OCI-LY1 (cell line): Measurements from ENCODE around the gene RCVRN.

Experiments used
- H2AFZ ChIP-seq: fragments of 200-600 bp; sonication (generic), shearing (Covaris generic); 2 replicates; pipeline ENCODE4 v1.6.0; 2014; ENCODE audit warnings: antibody characterized with exemption, mild to moderate bottlenecking, low read length
- H3F3A ChIP-seq: fragments of 200-600 bp; sonication (generic), shearing (Covaris generic); 2 replicates; pipeline ENCODE4 v1.6.0; 2014; ENCODE audit warnings: mild to moderate bottlenecking, antibody characterized with exemption, low read length, moderate library complexity; ENCODE audit not compliant: insufficient read depth
- H3K27ac ChIP-seq: fragments of 200-600 bp; sonication (generic); 2 replicates; pipeline ENCODE4 v1.5.1; 2014; ENCODE audit warnings: low read length, mixed run types, mild to moderate bottlenecking, low read depth; ENCODE audit not compliant: poor library complexity, severe bottlenecking
- H3K27me3 ChIP-seq: fragments of 200-600 bp; sonication (generic); 2 replicates; pipeline ENCODE4 v1.6.0; 2014; ENCODE audit warnings: antibody characterized with exemption, mild to moderate bottlenecking, low read length, moderate library complexity; ENCODE audit not compliant: insufficient read depth
- H3K36me3 ChIP-seq: fragments of 200-600 bp; sonication (generic); 2 replicates; pipeline ENCODE4 v1.6.1; 2014; ENCODE audit warnings: mild to moderate bottlenecking, antibody characterized with exemption, low read length, moderate library complexity, mixed read lengths; ENCODE audit not compliant: insufficient read depth
- H3K4me1 ChIP-seq: fragments of 200-600 bp; sonication (generic); 2 replicates; pipeline ENCODE4 v1.5.1; 2014; ENCODE audit warnings: mild to moderate bottlenecking, low read length, moderate library complexity; ENCODE audit not compliant: insufficient read depth, severe bottlenecking
- H3K4me2 ChIP-seq: fragments of 200-600 bp; sonication (generic), shearing (Covaris generic); 2 replicates; pipeline ENCODE4 v1.6.1; 2014; ENCODE audit warnings: low read length
- H3K4me3 ChIP-seq: fragments of 200-600 bp; sonication (generic); 2 replicates; pipeline ENCODE4 v1.5.1; 2014; ENCODE audit warnings: low read length, low read depth, mild to moderate bottlenecking, mixed read lengths; ENCODE audit not compliant: poor library complexity, severe bottlenecking
- H3K79me2 ChIP-seq: fragments of 200-600 bp; shearing (Covaris generic); 2 replicates; pipeline ENCODE4 v1.6.1; 2016; ENCODE audit warnings: mixed run types, low read length, mixed read lengths; ENCODE audit not compliant: insufficient read depth
- H3K9ac ChIP-seq: fragments of 200-600 bp; sonication (generic), shearing (Covaris generic); 2 replicates; pipeline ENCODE4 v1.6.1; 2014; ENCODE audit warnings: mild to moderate bottlenecking, low read length, mixed read lengths
- H3K9me2 ChIP-seq: fragments of 200-600 bp; sonication (generic), shearing (Covaris generic); 2 replicates; pipeline ENCODE4 v1.6.1; 2014; ENCODE audit warnings: low read depth, mild to moderate bottlenecking, low read length, mixed read lengths
- H3K9me3 ChIP-seq: fragments of 200-600 bp; shearing (Covaris generic); 2 replicates; pipeline ENCODE4 v1.6.1; 2014; ENCODE audit warnings: low read length, mixed read lengths
- H4K20me1 ChIP-seq: fragments of 200-600 bp; sonication (generic), shearing (Covaris generic); 2 replicates; pipeline ENCODE4 v1.6.0; 2016; ENCODE audit warnings: mild to moderate bottlenecking, low read length; ENCODE audit not compliant: insufficient read depth
- CTCF ChIP-seq: fragments of 200-600 bp; sonication (generic), shearing (Covaris generic); IDR thresholded peaks from 2 replicates; pipeline ENCODE4 v1.5.1; 2017; ENCODE audit warnings: mild to moderate bottlenecking, antibody characterized with exemption, low read length, moderate library complexity, mixed read lengths
- EZH2 ChIP-seq: fragments of 200-600 bp; sonication (generic), shearing (Covaris generic); IDR thresholded peaks from 2 replicates; pipeline ENCODE4 v1.8.0; 2017; ENCODE audit warnings: borderline replicate concordance, mixed run types, mild to moderate bottlenecking, antibody characterized with exemption, low read length, moderate library complexity, mixed read lengths

Gene RCVRN

GRCh38 chr17:9865586-9865985, 39.5 kb downstream of the RCVRN start:
- Histone ChIP-seq H3F3A (no peaks in the 10 kb centered on the region), H3K9ac (no peak overlapping the region), H3K36me3 (no peaks in the 10 kb centered on the region), H3K79me2 (no peaks in the 10 kb centered on the region), H3K4me3 (no peak overlapping the region), H3K27ac (no peak overlapping the region), H2AFZ (no peak overlapping the region), H3K9me3 (no peaks in the 10 kb centered on the region), H3K27me3 (no peaks in the 10 kb centered on the region), H4K20me1 (no peaks in the 10 kb centered on the region), H3K4me1 (no peaks in the 10 kb centered on the region), H3K4me2 (no peak overlapping the region), H3K9me2 (no peaks in the 10 kb centered on the region)
- TF ChIP-seq EZH2, result no peak

- Histone ChIP-seq H3K9ac (no peak overlapping the region), H3K9me3 (no peaks in the 10 kb centered on the region), H4K20me1 (no peaks in the 10 kb centered on the region), H3K27me3 (no peaks in the 10 kb centered on the region), H3K79me2 (no peaks in the 10 kb centered on the region), H3F3A (no peaks in the 10 kb centered on the region), H3K9me2 (no peaks in the 10 kb centered on the region), H3K36me3 (no peaks in the 10 kb centered on the region), H3K4me2 (no peak overlapping the region), H2AFZ (no peak overlapping the region), H3K4me3 (no peak overlapping the region), H3K27ac (no peak overlapping the region), H3K4me1 (no peaks in the 10 kb centered on the region)
- TF ChIP-seq EZH2 (no peak), CTCF (no peak)
These were observed 42.1 kb downstream of the RCVRN start for GRCh38 chr17:9862949-9863348.

GRCh38 chr17:9862220-9862619, 42.9 kb downstream of the RCVRN start:
- TF ChIP-seq CTCF (no peak), EZH2 (no peak)
- H3F3A ChIP-seq, result no peaks in the 10 kb centered on the region

GRCh38 chr17:9860851-9861250, 44.2 kb downstream of the RCVRN start:
- no peak overlapping the region for H3K4me2 ChIP-seq
- H2AFZ ChIP-seq, result no peak overlapping the region
- no peaks in the 10 kb centered on the region for H3K27me3 ChIP-seq
- no peaks in the 10 kb centered on the region for H3K9me3 ChIP-seq
- no peaks in the 10 kb centered on the region for H3K9me2 ChIP-seq
- H3F3A ChIP-seq, result no peaks in the 10 kb centered on the region
- no peaks in the 10 kb centered on the region for H3K79me2 ChIP-seq
- TF ChIP-seq CTCF (no peak), EZH2 (no peak)
- no peak overlapping the region for H3K9ac ChIP-seq
- H3K4me3 ChIP-seq, result no peak overlapping the region
- no peaks in the 10 kb centered on the region for H3K36me3 ChIP-seq
- no peaks in the 10 kb centered on the region for H4K20me1 ChIP-seq
- H3K27ac ChIP-seq, result no peak overlapping the region
- H3K4me1 ChIP-seq, result no peaks in the 10 kb centered on the region

More at GRCh38 chr17:9862220-9862619, 42.9 kb downstream of the RCVRN start:
- no peaks in the 10 kb centered on the region for H3K9me3 ChIP-seq
- no peaks in the 10 kb centered on the region for H3K79me2 ChIP-seq
- H2AFZ ChIP-seq, result no peak overlapping the region
- no peak overlapping the region for H3K9ac ChIP-seq
- no peak overlapping the region for H3K4me2 ChIP-seq
- H3K27ac ChIP-seq, result no peak overlapping the region
- H4K20me1 ChIP-seq, result no peaks in the 10 kb centered on the region
- H3K27me3 ChIP-seq, result no peaks in the 10 kb centered on the region
- H3K4me1 ChIP-seq, result no peaks in the 10 kb centered on the region
- H3K36me3 ChIP-seq, result no peaks in the 10 kb centered on the region
- H3K9me2 ChIP-seq, result no peaks in the 10 kb centered on the region
- H3K4me3 ChIP-seq, result no peak overlapping the region
